Stimulated activated CD8-positive, alpha-beta memory T cell treated with anti-CD3 and anti-CD28 coated beads, Interleukin-15, amount 100 ng/mL, for 48 hours (primary cell): Measurements from ENCODE around the gene SCGN.

Experiments used
- DNase-seq, 2 donors: peaks; one replicate each; pipeline ENCODE4 v3.0.0-alpha.2; 2020; ENCODE audit warnings: low read depth in 2 of 2

Gene SCGN

DNA sequence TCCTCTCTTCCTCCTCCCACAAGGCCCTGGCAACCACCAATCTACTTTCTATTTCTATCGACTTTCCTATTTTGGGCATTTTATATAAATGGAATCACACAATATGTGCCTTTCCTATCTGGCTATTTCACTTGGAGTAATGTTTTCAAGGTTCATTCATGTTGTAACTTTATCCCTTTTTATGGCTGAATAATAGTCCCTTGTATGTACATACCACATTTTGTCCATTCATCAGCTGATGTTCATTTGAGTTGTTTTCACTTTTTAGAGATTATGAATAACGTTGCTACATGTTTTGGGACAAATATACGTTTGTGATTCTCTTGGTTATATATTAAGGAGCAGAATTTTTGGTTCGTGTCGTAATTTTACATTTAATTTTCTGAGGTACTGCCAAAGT lies 33.9 kb downstream of the SCGN start:
- no peak for DNase-seq

DNA sequence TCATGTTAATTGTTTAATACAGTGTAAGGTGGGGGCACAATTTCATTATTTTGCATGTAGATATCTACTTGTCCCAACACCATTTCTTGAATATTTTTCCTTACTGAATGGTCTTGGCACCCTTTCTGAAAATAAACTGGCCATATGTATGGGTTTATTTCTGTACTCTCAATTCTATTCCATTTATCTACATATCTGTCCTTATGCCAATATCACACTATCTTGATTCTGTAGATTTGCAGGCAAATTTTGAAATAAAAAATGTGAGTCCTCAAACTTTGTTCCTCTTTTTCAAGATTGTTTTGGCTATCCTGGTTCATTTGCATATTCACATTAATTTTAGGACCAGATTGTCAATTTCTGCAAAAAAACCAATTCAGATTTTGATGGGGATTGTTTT lies 34.8 kb downstream of the SCGN start:
- no peak for DNase-seq

DNA sequence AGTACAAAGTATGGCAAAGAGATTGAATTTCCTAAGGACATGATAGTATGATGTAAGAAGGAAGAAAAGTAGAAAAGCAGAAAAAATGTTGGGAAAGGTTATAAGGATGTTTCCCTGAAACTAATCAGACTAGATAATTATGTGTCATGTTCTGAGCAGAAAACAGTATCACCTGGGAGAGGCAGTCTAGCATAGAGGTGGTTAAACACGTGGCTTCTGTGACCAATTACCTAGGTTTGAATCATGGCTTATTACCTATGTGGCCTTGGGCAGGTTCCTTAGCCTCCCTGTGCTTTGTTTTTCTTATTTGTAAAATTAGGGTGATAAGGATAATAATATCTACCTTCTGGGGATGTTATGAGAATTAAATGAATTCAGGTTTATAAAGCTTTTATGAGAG lies 38.0 kb downstream of the SCGN start:
- no peak for DNase-seq

- DNase-seq = no peak
Observed at GRCh38 chr6:25691894-25692293, 39.9 kb downstream of the SCGN start.

DNA sequence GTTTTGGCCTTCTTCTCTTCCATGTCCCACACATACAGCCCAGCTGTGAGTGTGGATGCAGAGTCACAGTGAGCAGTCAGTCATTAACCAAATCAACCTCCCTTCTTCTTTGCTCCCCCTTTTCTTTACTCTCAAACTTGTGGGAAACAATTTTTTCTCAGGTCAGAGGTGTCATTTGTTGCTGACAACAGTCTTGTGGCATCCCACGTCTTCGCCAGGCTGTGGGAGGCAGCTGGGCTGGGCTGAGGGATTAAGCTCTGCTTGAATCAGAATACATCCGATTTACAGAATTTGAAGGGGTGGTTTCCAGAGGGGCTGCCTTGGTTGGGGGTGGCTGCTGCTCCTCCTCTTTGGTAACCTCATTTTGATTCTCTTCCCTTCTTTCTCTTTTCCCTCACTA lies 40.5 kb downstream of the SCGN start:
- DNase-seq = no peak

DNA sequence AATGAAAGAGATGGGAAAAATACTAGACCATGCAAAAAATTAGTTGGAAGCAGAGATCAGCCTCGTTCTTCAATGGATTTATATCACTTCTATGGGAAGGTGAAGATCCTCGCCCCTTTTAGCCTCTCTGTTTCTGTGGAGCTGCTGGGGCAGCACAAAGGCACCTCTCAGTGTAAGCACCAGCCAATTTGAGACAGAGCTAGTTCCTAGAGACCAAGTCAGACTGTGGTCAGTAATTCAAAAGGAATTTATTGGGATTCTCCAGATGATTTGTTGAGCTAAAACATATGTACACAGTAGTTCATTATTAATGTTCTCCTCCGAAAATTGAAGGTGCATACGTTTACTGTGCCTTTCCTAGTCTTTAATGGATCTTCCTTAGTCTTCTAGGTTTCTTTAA lies 42.4 kb downstream of the SCGN start:
- no peak for DNase-seq

DNA sequence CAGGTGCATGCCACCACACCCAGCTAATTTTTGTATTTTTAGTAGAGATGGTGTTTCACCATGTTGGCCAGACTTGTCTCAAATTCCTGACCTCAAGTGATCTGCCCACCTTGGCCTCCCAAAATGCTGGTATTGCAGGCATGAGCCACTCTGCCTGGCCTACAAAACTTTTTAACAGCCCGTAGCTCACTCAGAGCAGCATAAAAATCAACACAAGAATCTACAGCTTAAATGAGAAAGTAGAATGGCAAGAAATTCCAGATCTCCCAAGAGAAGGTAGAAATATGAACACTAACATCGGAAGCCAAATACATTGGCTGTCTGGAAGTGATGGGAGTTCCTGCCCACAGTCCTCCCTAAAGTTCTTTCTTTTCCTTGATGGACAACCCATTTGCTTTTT lies 43.7 kb downstream of the SCGN start:
- no peak for DNase-seq

DNA sequence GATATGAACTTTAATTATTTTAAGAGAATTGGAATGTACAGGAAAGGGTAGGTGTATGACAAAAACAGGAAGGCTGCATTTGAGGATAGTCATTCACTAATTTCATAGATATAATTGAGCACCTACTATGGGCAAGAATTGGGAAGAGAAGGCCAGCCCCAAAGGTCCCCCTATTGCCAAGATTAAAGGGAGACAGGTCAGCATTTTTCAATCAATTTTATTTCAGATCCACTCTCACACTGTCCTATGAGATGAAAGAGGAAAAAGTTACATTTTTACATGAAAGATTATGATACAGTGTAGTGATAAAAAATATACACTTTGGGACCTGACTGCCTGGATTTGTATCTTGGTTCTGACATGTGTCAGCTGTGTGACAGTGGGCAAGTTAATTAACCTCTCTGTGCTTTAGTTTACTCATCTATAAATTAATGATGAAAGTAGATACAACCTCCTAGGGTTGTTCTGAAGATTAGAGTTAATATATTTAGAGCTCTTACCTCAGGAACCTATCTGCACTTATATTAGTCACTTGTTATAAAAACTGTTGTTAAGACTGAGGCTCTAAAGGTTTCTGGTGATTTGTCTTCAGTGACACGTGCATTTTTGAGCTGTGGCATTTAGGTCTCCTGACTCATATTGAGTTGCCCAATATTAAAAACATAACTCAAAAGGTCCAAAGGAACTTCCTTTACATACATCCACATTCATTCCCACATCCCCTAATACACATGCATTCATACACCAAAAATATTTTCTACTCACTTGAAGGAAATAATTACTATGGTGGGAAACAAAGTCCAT lies 45.7 kb downstream of the SCGN start:
- no peak for DNase-seq

DNA sequence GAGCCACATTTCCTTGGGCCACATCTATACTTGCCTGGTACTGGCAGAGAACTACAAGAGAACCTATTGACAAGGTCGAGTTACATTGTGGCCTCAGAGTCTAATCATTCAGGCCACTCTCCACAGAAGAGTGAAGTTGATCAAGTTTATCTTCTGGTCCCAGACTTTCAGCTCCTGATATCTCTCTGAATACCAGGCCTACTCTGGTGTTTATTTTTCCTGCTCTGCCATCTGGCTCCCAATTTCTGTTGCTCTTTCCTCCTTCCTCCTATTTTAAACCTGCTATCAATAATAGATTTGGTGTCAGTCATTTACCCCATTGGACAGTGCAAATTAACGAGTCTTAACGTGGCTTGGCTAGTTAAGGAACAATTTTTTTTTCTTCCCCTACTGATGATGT lies 46.6 kb downstream of the SCGN start:
- DNase-seq = no peak

DNA sequence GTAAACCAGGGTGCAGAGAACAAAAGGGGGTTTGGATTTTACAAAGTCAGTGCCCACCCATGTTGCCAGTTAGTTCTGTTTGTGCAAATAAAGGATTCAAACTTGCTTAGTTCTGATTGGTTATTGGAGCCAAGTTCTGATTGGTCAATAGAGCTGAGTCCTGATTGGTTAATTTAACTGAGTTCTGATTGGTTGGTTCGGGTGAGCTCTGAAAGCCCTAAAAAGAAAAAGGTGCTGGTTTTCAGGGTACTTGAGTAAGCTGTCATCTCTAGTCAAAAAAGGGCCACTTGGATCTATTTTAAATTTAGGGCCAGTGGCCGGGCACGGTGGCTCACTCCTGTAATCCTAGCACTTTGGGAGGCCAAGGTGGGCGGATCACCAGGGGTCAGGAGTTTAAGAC lies 47.6 kb downstream of the SCGN start:
- no peak for DNase-seq

- DNase-seq = no peak
Observed at GRCh38 chr6:25700761-25701160, 48.7 kb downstream of the SCGN start.

DNA sequence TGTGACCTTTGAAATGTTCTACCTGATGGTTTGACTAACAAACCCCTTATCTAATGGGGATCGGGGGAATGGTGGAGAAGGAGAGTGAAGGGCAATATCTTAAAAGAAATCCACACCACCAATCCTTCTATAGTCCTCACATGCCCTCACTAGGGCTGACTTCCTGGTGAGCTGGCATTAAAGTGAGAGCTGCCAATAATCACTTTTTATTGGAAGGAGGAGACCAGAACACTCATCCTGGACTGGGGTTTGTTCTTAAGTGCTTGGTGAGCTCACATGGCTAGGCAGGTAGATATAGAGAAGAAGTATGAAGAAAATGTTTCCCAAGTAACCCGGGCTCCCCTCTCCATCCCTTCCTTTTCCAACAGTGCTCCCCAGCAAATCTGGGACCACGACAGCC lies 49.8 kb downstream of the SCGN start:
- no peak for DNase-seq

GRCh38 chr6:25703005-25703404 lies 51.0 kb downstream of the SCGN start:
- no peak for DNase-seq

GRCh38 chr6:25704001-25704400 lies 52.0 kb downstream of the SCGN start:
- DNase-seq = no peak

- DNase-seq = no peak
Observed at GRCh38 chr6:25706314-25707014, 54.4 kb downstream of the SCGN start.

- no peak for DNase-seq
Observed at GRCh38 chr6:25709761-25710160, 57.7 kb downstream of the SCGN start.

- DNase-seq = no peak
Observed at GRCh38 chr6:25710287-25710686, 58.3 kb downstream of the SCGN start.

DNA sequence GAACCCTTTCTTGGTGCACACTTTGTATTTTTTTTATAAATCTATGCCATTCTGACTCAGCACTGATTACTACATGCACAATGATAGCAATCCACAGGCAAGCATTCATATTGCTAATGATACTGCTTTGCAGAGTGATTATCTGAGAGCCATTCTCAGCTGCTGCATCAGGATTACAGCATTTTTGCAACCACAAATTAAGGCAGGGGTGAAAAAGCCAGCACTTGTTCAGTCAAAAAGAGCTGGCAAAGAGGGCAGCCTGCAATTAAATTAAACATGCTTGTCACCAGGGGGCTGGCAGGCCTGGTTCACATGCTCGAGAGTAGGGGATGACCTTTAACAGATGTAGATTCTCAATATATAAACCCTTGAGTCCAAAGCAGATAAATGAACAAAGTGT lies 61.8 kb downstream of the SCGN start:
- no peak for DNase-seq

DNA sequence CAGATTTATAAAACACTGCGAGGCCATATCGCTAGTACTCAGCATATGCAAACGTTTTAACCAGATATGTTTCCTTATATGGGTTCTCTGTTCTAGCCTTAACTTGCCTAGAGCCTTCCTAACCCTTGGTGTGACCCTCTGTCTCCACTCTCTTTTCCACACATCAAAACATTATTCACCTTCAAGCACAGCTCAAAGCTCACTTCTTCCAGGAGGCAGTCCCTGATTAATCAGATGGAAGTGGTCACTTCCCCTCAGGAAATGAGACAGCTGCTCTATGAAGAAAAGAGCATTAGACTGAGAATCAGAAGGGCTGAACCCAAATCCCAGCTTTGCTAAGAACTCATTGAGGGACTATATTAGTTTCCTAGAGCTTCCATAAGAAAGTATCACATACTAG lies 62.8 kb downstream of the SCGN start:
- DNase-seq = no peak

GRCh38 chr6:25715794-25716193 lies 63.8 kb downstream of the SCGN start:
- no peak for DNase-seq

DNA sequence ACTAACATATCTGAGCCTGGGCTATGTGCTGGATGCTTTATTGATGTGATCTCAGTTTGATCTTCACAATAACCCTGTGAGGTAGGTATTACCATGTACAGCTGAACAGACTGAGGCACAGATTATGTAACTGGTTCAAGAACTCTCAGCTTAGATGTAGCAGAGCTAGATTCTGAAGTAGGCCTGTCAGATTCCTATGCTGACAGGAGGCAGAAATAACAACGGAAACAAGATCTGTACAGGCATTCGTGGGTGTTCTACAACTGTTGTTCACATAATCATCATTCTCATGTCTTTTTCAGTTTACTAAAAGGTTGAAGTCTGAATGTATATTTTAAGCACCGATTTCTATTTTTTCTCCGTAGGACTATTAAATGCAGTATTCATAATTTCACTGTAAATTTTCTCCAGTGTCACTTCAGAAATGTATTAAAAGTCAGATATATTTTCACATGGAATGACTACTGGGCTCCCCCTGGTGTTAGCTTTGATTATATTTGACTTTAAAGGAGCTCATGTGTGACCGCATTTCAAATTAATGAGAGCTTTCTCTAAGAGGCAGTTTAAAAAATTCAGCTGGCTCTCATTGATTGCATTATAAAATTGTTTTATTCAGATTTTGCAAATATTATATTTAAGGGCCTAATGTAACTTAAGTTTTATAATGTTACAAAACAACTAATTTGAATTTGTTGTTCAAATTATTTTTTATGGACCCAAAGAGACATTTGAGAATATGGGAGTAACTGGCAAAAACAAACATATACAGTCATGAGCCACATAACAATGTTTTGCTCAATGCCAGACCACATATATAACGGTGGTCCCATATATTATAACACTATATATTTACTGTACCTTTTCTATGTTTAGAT lies 66.1 kb downstream of the SCGN start:
- no peak for DNase-seq

DNA sequence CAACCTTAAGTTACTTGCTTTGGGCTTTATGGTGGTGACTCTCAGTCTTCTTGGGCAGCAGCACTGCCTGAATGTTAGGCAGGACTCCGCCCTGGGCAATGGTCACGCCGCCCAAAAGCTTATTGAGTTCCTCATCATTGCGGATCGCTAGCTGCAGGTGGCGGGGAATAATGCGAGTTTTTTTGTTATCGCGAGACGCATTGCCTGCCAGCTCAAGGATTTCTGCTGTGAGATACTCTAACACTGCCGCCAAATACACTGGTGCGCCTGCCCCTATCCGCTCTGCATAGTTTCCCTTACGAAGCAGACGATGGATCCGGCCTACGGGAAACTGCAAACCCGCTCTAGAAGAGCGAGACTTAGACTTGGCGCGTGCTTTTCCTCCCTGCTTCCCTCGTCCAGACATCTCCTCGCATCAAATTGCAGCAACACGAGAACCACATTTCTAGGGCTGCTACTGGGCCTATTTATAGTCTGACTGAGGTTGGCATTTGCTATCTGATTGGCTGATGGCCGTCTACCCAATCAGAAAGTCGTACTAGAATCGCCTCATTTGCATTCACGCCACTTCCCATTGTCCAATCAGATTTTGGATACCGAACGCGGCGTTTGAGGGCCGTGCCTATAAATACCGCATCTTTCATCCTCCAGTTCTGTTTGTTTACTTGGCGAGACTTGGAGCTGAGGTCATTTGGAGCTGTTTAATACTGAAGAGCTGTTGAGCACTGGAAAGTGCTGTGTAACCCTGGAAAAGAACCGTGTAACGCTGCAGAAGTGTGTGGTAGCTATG lies 74.3 kb downstream of the SCGN start:
- DNase-seq = no peak
